ENCODE measurements around the gene RXFP1. TPM values are rescaled to one million over a fixed set of nuclear protein-coding genes. Genes with fewer than 3 reads are reported as not detected.
"Not testable (repeated sequence)": the region's sequence is repeated elsewhere in the genome, so short reads cannot be mapped to it uniquely, and the experiment has no call there.

Gene RXFP1
- total RNA-seq, 1 donor from 2014 or later, result not detected

DNA sequence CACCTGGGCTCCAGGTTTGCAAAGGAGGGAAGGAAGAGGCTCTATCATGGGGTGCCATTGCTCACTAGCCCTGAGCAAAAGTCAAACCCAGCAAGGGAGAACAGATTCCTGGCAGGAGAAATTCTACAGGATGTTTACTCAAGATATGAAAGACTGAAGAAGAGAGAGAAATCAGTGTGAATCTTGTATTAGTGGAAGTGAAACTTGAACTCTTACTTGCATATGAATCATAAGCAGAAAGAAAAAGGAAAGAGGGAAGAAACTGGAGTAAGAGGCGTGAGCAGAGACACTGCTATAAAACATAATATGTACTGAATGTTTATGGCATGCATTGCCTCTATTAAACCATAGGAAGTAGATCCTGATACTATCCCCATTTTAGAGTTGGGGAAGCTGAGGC, 89.1 kb downstream of the RXFP1 start:
- intact Hi-C loops (cut with micrococcal nuclease), result no loop called here

DNA sequence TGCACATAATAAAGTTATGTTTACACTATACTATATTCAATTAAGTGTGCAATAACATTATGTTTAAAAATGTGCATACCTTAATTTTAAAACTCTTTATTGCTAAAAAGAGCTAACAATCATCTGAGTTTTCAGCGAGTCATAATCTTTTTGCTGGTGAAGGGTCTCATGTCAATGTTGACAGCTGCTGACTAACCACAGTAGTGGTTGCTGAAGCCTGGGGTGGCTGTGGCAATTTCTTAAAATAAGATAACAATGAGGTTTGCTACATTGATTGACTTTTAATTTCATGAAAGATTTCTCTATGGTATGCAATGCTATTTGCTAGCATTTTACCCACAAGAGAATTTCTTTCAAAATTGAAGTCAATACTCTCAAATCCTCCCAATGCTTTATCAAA, 91.4 kb downstream of the RXFP1 start:
- intact Hi-C loops (cut with micrococcal nuclease), result no loop called here

DNA sequence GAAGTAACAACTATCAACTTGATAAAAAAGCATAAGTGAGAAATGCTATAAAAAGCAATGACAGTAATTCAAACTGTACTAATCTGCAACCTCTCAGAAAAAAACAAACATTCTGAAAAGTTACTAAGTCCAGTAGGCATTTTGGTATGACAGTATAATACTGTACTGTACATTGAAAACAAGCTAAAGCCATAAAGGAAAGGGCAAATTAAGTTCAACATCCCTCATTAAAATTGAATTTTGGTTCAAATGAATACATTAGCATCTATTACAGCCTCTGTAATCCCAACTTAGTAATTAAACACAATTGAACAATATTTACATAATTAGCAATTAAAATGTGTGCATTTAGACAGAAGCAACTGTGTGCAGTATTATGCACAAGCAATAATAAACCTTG, 96.3 kb downstream of the RXFP1 start:
- intact Hi-C loops (cut with micrococcal nuclease), result no loop called here

DNA sequence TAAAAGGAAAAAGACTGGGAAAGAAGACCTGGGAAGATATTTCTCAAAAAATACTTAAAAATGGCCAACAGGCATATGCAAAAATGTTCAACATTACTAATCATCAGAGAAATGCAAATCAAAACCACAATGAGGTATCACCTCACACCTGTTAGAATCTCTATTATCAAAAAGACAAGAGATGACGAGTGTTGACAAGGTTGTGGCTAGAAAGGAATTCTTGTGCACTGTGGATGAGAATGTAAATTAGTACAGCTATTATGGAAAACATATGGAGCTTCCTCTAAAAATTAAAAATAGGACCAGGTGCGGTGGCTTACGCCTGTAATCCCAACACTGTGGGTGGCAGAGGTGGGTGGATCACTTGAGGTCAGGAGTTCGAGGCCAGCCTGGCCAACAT, 100.0 kb downstream of the RXFP1 start:
- intact Hi-C loops (cut with micrococcal nuclease), result no loop called here

DNA sequence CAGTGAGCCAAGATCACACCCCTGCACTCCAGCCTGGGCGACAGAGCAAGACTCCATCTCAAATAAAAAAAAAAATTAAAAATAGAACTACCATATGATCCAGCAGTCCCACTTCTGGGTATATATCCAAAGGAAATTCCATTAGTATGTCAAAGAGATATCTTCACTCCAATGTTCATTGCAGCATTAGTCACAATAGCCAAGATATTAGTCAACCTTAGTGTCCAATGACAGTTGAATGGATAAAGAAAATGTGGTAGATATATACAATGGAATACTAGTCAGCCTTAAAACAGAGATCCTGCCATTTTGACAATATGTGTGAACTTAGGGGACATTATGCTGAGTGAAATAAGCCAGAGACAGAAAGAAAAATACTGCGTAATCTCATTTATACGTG, 100.6 kb downstream of the RXFP1 start:
- intact Hi-C loops (cut with micrococcal nuclease), result no loop called here

DNA sequence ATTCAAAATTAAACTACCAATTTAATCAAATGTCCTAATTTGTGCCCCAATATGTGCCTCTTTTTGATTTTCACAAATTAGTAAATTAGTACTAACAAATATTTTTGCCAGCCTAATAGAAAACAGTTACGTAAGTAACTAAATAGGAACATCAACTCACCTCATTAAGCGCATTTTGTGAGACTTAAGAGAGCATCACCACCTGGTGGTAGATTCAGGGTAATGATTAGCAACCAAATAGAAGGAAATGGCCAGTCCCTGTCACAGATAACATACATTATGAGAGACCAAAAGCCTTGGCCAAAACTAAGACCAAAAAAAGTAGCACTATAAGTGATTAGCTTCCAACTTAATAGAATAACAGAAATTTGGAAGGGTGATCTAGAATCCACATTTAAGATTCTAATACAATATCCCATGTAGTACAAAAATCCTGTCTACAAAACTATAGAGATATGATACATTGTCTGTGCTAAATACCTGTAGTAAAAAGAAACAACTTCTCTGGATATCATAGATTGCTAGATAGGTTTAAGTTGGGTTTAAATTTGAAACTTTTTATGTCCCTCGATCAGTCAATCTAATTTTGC, 103.3 kb downstream of the RXFP1 start:
- intact Hi-C loops (cut with micrococcal nuclease), result loop anchor here (1.0 kb wide), 3 partner anchors 129 to 633 kb away; no protein-coding TSS in a partner anchor

DNA sequence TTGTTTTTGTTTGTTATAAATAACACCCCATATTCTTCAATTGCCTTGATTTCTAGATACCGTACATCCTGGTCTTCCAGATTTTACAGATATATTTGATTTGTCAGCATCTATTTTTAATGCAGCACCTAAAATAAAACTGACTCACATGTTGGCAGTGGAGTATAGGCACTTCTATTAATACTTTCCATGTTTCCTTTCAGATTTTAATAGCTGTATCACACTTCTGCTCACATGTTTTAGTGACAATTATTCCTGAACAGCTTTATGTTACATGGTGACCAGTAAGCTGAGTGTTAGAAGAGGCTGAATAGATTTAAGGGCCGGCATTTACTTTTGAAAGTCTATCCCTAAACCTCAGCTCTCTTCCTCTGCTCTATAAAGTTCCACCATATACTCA, 103.9 kb downstream of the RXFP1 start:
- intact Hi-C loops (cut with micrococcal nuclease), result loop anchor here (1.0 kb wide), 3 partner anchors 129 to 633 kb away; no protein-coding TSS in a partner anchor

DNA sequence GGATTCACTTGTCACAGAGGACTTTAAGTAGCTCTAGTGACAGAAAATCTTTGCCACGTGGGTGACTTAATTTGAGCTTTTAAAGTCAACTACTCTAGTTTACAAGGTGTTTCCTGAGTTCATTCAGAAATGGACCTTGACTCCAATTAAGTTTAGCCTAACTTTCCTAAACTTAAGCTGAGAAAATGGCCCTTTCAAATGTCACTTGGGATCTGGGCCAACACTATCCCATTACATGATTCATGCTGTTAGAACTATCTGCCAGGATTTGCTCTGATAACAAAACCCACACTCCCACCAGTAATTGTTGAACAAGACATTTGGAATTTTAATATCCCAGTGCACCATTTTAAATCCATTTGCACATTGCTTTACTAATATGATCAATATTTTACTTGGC, 109.2 kb downstream of the RXFP1 start:
- intact Hi-C loops (cut with micrococcal nuclease), result no loop called here

DNA sequence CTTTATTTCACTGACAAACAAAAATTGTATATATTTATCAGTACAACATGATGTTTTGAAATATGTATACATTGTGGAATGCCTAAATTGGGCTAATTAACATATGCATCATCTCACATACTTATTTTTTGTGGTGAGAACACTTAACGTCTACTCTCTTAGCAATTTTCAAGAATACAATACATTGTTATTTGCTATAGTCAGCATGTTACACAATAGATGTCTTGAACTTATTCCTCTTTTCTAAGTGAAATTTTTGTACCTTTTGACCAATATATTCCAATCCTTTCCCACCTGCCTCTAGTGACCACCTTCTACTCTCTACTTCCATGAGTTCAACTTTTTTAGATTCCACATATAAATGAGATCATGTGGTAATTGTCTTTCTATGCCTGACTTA, 114.9 kb downstream of the RXFP1 start:
- intact Hi-C loops (cut with micrococcal nuclease), result no loop called here

DNA sequence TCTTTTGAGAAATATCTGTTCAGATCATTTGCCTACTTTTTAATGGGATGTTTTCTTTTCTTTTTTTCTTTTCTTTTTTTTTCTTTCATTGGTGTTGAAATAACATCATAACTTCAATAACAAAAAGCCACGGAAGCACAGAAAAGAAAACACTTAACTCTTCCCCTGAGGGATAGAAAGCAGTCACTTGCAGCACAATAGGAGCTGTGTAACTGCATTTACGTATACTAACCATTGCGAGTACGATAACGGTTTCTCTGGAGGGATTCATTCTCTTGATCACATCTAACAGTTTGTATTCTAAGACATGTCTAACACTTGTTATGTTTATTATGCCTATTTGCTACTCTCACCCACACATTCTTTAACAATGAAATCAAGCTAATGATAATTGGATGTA, 122.7 kb downstream of the RXFP1 start:
- intact Hi-C loops (cut with micrococcal nuclease), result no loop called here

DNA sequence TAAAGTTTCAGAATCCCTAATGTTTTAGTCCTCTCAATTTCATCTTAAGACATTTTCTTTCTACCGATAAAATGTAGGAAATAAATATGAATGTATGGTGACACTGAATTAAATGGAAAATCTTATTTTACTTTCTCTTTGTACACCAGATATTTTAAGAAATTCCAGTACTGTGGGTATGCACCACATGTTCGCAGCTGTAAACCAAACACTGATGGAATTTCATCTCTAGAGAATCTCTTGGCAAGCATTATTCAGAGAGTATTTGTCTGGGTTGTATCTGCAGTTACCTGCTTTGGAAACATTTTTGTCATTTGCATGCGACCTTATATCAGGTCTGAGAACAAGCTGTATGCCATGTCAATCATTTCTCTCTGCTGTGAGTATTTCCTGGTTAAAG, 123.1 kb downstream of the RXFP1 start:
- intact Hi-C loops (cut with micrococcal nuclease), result no loop called here

DNA sequence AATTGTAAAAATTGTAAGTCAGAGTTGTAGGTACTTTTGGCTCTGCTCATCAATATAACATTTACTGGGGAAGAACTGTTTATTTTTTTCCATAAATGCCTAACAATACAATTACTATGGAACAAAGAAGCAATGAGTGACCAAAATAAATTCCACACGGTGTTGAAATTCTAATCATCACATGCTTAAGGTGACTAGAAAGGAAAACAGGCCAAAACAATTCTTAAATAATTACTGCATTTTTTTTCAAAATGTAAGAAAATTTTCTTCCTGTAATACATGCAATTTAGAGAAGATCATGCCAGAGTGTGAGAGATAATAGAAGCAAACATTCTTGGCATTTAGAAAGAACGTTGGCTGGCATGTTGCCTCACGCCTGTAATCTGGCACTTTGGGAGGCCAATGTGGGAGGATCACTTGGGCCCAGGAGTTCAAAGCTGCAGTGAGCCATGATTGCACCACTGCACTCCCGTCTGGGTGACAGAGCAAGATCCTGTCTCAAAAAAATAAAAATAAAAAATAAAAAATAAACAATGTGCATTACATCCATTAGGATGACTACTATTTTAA, 127.5 kb downstream of the RXFP1 start:
- intact Hi-C loops (cut with micrococcal nuclease), result no loop called here

DNA sequence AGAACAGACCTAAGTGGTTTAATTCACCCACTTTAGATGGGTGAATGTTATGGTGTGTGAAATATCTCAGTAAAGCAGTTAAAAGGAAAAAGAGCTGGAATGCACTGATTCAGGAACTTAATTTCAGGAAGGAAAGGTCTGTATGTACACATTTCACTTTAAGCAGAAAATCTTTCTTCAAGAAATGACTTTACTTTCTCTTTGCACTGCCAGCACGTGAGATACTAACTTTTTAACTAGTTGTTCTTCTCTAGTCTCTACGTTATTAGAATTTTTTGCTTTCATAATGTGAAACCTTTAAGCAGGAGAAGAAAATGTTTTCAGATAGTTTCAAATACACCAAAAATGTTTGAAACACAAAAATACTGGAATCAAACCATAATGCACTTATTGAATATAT, 131.2 kb downstream of the RXFP1 start:
- intact Hi-C loops (cut with micrococcal nuclease), result no loop called here

DNA sequence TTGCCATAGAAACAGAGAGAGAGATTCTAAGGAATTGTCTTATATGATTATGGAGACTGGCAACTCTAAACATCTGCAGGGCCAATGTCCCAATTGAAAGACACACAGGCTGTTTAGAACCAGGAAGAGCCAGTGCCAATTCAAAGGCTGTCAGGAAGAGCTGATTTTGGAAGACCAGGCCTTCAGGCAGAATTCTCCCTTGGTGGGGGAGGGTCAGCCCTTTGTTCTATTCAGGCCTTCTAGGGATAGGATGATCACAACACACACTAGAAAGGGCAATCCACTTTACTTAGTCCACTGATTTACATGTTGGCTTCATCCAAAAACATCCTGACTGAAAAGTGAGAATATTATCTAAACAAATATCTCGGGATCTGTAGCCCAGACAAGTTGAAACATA, 134.8 kb downstream of the RXFP1 start:
- intact Hi-C loops (cut with micrococcal nuclease), result no loop called here

DNA sequence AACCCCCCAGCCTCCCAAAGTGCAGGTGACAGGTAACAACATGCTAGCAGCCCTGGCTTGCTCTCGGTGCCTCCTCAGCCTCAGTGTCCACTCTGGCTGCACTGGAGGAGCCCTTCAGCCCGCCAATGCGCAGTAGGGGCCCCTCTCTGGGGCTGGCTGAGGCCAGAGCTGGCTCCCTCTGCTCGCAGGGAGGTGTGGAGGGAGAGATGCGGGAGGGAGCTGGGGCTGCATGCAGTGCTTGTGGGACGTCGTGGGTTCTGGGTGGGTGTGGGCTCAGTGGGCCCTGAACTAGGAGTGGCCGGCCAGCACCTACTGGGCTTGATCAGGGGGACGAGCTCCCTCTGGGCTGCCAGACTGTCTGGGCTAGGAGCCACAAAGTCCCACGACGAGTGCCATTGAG, 135.6 kb downstream of the RXFP1 start:
- intact Hi-C loops (cut with micrococcal nuclease), result no loop called here

DNA sequence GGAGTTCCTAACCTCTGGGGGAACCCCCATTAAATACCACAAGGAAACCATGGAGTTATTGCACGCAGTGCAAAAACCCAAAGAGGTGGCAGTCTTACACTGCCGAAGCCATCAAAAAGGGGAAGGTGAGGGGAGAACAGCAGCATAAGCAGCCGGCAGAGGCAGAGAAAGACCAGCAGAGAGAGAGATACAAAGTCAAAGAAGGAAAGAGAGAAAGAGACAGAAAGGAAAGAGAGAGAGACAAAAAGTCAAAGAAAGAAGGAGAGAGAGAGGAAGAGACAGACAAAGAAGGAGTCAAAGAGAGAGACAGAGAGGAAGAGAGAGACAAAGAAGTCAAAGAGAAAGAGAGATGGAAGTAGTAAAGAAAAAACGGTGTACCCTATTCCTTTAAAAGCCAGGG, 141.6 kb downstream of the RXFP1 start:
- intact Hi-C loops (cut with micrococcal nuclease), result not testable (repeated sequence)

DNA sequence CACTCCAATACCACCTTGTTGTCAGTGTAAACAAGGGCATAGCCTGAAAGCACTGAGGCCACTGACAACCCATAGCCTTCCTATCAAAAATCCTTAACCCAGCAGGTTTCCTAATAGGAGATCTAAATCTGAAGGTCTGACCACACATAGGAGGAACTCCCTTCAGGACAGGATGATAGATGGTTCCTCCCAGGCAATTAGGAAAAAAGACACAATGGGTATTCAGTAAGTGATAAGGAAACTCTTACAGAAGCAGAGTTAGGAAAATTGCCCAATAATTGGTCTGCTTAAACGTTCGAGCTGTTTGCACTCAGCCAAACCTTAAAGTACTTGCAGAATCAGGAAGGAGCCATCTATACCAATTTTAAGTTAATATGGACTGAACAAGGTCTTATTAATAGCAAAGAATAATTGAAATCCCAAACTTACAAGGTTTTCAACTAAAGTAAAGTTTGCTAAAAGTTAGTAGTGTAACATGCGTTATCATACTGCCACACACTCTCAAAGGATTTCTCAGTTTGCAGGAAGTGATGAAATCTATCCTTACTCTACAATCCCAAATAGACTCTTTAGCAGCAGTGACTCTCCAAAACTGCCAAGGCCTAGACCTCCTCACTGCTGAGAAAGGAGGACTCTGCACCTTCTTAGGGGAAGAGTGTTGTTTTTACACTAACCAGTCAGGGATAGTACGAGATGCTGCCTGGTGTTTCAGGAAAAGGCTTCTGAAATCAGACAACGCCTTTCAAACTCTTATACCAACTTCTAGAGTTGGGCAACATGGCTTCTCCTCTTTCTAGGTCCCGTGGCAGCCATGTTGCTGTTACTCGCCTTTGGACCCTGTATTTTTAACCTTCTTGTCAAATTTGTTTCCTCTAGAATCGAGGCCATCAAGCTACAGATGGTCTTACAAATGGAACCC, 142.3 kb downstream of the RXFP1 start:
- intact Hi-C loops (cut with micrococcal nuclease), result not testable (repeated sequence)

DNA sequence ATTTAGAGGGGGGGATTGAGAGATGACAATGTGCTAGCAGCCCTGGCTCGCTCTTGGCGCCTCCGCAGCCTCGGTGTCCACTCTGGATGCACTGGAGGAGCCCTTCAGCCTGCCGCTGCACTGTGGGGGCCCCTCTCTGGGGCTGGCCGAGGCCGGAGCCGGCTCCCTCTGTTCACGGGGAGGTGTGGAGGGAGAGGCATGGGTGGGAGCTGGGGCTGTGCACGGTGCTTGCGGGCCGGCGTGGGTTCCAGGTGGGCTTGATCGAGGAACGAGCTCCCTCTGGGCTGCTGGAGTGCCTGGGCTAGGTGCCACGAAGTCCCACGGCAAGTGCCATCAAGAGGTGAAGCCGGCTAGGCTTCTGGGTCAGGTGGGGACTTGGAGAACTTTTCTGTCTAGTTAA, 143.1 kb downstream of the RXFP1 start:
- intact Hi-C loops (cut with micrococcal nuclease), result no loop called here

DNA sequence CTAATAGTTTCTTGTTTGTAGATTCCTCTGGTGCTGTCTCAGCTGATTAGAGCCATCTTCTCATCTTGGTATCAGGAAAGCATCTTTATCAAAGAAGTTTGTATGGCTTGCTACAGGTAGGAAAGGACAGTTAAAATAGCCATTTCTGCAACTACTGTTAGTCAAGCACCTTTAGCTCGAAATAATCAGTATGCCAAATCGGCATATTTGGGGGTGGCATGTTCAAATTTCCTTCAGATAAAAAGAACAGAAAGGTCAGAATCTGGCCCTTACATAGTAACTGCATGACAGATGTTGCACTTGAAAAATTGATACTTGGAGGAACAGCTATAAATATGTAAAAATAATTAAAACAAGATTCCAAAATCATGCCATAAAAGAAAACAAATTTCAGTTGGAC, 145.2 kb downstream of the RXFP1 start:
- intact Hi-C loops (cut with micrococcal nuclease), result loop anchor here (1.0 kb wide), 1 partner anchor 779 kb away; no protein-coding TSS in a partner anchor

DNA sequence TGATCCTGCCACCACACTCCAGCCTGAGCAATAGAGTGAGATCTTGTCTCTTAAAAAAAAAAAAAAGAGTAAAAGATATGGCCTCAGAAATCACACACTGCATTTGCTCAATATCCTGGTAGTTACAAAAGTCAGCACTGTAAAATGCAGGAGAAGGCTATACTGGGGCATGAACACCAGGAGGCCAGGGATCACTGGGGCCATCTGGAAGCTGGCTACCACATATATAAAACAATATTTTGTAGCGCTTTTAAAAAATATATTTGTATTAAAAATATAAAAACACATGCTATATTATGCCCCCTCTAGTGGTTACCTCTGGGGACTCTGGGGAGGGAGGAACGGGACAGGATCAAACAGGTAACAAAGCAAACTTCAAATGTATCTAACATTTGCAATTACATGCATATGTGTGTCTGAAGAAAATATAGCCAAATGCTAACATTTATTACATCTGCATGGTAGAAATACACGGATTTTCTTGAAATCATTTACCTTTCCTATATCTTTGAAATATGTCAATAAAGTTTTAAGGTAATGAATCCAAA, 146.0 kb downstream of the RXFP1 start:
- intact Hi-C loops (cut with micrococcal nuclease), result loop anchor here (1.0 kb wide), 1 partner anchor 779 kb away; no protein-coding TSS in a partner anchor

DNA sequence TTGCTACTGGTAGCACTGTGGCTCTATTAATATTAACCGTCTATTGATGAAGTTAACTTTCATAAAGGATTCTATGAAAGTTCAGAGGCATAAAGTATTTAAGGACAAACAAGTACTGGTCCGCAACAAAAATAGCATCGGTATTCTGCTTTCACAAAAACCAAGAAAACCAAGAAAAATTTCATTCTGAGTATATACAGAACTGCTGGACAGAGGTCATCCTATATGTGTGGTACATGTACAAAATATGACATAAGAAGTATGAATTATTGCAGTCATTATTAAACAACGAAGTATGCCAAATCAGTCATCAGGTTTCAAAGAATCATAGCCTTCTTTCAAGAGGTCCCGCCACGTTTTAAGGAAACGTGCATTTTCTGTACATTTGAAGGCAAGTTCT, 147.6 kb downstream of the RXFP1 start:
- intact Hi-C loops (cut with micrococcal nuclease), result no loop called here
